GM03348 (cell line): ENCODE data around the gene SERPINA3.
"Not testable (repeated sequence)": the region's sequence is repeated elsewhere in the genome, so short reads cannot be mapped to it uniquely, and the experiment has no call there.

Source experiments
- DNase-seq: peaks from one replicate; pipeline ENCODE4 v3.0.0; 2012; ENCODE audit warnings: low spot score

The SERPINA3 gene

DNA sequence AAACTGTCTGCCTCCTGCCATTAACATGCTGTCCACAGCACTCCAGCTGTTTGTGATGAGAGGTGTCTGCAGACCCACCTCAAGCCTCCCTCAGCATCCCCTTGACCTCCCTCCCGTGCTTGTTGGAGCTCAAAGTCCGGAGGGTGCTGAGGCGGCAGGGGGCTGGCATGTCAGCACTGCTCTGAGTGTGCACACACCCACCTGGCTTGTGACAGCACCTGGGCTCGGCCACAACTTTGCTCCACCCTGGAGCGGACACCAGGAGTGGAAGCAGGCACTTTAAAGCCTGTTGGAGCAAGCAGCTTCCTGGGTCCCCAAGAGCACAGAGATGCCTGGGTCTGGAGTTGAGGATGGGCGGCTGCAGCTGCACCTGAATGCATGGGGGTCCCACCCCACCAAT is 20.9 kb downstream of the SERPINA3 start:
- no peak for DNase-seq

DNA sequence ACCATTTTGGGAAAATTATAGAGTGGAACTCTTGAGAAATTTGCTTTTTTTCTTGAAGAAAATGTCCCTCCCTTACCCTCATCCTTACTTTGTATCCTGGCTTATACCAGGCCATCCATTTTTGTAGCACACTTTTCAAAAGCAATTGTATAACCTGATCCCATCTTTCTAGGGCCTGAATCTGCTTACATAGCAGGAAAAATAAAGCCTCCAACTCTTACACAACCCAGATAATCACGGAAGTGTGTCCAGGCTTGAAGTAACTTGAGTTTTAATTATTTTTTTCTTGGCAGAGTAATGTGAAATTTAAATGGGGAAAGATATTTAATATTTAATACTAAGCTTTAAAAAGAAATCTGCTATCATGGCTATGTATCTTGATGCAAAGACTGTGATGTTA is 23.0 kb downstream of the SERPINA3 start:
- DNase-seq, result no peak

DNA sequence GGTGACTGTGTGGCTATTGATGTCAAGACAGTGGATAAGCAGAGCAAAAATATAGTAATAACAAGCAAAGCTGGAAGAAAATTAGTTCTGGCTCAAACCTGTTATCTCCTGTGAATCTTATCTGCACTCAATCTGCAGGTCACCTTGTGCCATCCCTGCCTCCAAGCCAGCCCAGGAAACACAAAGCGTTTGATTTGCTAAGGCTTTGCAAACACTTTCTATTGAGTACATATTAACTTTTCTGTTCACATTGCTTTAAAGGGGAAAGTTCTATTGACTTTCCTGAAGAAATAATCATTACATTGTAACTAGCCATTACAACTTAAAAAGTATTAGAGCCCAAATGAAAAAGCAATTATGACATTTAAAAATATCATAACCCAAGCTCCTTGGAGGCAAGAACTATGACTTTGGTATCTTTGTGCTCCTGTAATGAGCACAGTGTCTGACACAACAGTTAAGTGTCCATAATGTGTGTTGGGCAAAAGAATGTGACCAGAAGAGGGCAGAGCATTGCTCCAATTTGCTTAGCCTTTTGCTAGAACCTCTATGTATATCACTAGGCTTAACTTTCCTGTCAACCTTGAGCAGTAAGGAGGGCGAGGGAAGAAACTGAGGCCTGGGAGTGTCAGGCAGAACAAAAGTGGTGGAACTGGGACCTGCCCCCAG is 24.7 kb downstream of the SERPINA3 start:
- DNase-seq, result no peak

DNA sequence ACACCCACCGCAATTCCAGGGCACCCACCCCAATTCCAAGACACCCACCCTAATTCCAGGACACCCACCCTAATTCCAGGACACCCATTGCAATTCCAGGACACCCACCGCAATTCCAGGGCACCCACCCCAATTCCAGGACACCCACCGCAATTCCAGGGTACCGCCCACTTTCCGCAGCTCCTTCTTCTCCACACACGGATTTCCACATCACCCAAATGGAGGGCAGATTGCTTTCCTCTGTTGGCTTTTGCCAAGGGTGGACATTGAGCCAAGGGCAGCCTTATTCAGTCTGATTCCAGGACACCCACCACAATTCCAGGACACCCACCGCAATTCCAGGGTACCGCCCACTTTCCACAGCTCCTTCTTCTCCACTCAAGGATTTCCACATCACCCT is 25.6 kb downstream of the SERPINA3 start:
- DNase-seq, result not testable (repeated sequence)

DNA sequence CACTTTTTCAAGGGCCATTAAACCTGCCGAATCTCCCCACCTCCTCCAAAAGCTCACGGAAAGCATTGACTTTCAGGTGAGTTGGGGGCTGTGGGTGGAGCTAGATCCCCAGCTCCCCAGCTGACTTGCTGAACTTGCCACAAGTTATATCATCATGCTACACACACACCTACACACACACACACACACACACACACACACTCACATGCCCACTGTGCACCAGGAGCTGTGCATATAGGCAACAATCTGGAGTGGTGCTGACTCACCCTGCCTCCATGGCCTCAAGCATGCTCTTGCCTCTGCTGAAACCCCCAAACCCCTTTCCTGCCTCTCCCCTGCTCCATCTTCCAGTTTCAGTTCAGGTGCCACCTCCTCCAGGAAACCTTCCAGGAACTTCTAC is 26.1 kb downstream of the SERPINA3 start:
- DNase-seq, result no peak

DNA sequence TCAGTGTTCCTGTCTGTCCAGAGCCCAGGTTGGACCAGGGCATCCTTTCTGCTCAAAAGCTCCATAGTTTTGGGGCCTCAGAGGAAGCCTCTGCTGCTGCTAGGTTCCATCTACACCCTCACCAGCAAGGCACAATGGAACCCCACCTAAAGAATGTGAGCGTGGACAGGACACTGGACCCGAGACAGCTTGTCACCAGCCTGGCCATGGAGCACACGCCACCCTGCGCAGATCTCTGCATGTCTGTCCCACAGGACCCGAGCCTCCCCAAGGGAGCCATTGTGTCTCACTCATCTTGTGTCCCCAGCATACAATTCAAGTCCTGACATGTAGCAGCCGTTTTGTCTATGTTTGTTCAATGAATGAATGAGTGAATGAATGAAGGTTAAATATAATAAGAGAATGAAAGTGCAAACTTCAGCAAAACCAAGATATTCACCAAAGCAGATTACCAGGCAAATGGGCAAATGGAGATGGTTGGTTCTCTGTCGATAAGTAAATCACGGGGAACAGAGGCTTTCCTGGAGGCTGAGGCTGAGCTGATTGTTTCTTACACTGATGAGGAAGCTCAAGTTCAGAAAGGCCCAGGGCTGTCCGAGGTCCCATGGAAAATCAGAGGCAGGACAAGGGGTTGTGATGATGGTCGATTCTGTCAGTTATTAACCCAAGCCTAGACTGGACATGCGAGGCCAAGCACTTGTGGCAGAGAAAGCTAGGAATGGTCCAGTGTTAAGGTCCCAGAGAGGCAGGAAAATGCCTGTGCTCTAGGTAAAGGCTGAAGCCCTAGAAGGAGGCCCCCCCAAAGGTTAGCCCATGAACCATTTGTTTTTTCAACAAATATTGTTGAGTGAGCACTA is 27.0 kb downstream of the SERPINA3 start:
- DNase-seq, result no peak

DNA sequence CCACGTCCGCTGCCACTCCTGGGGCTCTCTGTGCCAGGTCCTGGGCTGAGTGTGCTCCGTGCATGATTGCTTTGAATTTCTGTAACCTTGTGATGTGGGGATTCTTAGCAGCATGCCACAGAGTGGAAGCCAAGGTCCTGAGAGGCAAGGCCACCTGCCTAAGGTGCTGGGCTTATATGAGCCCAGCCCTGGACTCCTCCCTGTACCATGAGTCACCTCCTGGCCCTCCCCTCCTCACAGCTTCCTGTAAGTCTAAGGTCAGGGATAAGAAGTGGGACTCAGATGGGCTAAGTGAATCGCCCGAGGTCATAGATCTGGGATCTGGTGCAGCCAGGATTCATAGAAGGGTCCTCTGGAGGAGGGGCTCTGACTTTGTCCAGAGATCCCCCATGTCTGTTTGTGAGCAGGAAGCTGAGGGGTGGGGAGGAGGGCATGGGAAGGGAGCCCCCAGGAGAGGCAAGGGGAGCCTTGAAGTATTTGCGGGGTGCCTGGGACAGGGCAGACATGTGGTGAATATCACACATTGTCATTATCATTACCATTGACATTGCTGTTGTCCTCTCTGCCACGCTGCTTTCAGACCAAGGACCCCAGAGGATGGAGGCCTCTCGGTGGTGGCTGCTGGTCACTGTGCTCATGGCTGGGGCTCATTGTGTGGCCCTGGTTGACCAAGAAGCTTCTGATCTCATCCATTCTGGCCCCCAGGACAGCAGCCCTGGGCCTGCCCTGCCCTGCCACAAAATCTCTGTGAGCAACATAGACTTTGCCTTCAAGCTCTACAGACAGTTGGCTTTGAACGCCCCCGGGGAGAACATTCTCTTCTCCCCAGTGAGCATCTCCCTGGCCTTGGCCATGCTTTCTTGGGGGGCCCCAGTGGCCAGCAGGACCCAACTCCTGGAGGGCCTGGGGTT is 28.8 kb downstream of the SERPINA3 start:
- DNase-seq, result no peak

DNA sequence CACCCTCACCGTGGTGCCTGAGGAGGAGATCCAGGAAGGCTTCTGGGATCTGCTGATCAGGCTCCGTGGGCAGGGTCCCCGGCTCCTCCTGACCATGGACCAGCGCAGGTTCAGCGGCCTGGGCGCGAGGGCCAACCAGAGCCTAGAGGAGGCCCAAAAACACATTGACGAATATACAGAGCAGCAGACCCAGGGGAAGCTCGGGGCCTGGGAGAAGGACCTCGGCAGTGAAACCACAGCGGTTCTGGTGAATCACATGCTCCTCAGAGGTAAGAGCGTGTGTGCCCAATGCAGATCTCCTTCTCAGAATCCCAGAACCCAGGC is 29.4 kb downstream of the SERPINA3 start:
- DNase-seq, result no peak

DNA sequence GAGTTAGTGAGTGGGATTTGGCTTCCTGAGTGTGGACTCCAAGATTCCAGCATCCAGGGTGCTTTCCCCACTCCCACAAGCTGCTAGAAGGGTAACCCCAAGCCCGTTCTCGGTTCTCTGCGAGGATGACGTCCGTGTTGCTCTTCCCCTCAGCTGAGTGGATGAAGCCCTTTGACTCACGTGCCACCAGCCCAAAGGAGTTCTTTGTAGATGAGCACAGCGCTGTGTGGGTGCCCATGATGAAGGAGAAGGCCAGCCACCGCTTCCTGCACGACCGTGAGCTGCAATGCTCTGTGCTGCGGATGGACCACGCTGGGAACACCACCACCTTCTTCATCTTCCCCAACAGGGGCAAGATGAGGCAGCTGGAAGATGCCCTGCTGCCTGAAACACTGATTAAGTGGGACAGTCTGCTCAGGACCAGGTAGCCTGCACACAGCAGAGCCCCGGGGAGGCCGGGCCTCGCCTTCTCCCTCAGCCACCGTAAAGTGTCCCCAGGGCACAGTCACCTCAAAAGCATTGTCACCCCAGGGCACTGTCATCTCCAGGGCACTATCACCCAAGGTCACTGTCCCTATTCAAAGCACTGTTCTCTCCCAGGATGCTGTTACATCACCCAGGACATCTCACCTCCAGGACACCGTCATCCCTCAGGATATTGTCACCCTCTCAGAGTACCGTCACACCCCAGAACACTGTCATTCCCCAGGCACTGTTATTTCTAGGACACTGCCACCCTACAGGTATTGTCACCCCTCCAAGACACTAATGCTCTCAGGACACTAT is 31.3 kb downstream of the SERPINA3 start:
- no peak for DNase-seq

DNA sequence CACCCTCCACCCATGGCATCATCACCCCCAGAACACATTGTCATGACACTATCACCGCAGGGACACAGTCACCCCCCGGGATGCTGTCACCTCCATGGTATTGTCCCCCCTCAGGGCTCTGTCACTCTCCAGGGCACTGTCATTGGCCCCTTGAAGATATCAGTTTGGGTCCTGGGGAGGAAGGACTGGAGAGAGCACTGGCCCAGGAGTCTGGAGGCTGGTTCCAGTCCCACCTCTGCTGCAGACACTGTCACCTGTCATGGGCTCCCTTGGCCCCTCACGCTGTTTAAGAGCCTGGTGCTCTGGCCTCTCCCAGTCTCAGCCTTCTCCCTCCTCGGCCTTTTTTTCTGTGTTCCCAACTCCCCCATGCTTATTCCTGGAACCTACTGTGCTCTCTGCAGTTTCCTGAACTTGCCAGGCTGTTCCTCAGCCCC is 31.9 kb downstream of the SERPINA3 start:
- DNase-seq, result no peak

DNA sequence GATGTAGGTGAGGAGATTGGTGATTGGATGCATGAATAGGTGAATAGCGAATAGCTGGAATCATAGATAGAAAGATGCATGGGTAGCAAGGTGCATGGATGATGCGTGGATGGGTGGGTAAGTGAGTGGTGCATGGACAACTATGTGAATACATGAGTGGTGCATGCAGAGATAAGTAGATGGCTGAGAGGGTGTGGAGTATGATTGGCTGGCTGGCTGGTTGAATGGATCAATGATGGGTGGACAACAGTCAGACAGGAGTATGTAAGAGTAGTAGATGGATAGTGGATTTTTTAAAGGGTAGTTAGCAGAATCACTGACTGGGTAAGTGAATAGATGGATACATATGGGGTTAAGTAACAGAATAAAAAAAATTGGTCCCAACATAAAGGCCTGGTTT is 33.9 kb downstream of the SERPINA3 start:
- no peak for DNase-seq

DNA sequence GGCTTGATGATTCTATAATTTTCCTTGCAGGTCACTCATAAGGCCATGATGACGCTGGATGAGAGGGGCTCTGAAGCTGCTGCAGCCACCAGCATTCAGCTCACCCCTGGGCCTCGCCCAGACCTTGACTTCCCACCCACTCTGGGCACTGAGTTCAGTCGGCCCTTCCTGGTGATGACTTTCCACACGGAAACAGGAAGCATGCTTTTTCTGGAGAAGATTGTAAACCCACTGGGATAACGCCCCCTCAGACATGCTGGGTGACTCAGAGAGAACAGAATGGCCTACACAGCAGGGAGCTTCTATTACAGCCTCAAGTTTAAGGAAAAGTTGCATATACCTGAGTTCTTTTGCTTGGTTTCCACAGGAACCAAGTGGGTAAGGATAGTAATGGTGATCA is 34.3 kb downstream of the SERPINA3 start:
- no peak for DNase-seq

DNA sequence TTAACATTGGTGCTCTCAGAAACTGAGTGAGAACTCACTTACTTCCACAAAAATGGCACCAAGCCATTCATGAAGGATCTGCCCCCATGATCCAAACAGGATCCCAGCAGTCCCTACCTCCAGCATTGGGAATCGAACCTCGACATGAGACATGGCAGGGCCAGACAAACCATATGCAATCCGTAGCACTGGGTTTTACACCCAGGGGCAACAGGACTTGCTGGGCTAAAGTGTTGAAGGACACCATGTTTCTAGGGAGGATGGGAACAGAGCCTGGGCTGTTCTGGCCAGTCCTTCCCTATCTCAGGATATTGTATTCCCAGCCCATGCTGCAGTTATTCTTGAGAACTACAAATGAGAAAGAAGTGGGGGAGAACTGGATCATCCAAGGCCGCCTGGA is 36.6 kb downstream of the SERPINA3 start:
- DNase-seq, result no peak

DNA sequence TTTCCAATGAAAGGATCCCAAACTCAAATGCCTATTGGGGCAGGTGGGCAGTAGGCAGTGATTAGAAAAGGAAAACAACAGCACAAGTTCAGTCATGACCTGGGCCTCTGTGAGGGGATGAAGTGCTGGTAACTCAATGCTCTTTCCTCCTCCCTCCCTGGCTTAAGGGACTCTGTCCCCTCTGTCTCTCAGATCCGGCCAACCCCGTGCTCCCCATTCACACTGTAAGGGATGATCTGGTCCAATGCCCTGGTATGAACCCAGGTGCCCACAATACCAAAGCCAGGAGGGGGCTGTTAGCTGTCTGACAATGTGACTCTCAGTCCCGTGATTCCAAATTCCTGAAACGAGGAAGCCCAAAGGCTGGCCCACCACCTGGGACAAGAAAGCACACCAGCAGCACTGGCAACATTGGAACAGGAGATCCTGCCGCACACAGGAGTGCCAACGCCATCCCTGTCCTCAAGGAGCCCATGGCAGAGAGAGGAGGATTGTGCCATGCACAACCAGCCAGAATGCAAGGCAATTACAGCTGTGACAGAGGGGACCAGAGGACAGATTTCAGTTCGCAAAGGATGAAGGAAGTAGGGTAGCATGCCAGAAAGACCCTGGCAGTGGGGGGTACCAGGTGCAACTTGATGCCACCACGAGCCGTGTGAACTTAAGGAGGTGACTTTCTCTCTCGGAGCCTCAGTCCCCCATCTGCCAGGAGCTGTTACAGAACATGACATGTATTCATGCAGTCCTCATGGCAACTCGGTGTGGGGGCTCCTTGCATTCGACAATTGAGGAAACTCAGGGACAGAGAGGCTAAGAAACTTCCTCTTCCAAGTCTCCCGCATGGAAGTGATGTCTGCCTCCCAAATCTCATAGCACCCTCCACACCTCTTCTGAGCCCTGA is 37.6 kb downstream of the SERPINA3 start:
- no peak for DNase-seq

DNA sequence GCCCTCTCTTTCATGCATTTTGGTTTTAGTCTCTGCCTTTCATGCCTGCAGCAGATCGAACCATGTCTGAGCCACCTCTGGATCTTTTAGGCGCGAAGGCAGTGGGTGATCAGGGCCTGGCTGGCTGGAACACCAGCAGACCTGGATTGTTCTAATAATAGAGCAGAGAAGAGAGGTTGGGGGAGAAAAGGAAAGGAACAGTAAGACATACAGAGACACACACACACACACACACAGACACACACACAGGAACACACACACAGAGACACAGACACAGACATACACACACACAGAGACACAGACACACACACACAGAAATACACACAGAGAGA is 38.2 kb downstream of the SERPINA3 start:
- no peak for DNase-seq

DNA sequence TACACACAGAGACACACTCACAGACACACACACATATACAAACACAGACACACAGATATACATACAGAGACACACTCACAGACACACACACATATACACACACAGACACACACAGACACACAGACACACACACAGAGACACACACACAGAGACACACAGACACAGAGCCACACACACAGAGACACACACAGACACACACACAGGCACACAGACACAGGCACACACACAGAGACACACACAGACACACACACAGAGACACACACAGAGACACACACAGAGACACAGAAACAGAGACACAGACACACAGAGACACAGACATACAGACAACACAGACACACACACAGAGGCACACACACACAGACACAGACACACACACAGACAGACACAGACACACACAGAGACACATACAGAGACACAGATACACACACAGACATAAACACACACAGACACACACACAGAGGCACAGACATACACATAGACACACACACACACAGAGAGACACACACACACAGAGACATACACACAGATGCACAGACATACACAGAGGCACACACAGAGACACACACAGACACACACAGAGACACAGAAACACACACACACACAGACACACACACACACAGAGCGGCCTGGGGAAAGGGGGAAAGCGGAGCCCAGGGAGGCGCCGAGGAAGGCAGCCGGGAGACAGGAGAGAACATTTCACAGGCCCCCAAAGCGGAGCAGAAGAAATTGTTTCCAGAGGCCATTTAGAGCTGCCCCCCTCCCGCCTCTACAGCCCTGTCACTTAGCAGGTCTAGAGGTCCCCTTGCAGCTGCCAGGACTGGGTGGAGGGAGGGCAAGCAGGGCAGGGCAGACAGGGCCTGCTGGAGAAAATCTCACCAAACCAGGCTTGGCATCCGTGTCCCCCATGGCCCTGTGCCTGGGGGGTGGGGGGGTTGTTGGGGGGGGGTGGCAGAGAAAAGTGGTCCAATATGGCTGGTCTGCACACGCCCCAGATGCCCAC is 38.9 kb downstream of the SERPINA3 start:
- no peak for DNase-seq

DNA sequence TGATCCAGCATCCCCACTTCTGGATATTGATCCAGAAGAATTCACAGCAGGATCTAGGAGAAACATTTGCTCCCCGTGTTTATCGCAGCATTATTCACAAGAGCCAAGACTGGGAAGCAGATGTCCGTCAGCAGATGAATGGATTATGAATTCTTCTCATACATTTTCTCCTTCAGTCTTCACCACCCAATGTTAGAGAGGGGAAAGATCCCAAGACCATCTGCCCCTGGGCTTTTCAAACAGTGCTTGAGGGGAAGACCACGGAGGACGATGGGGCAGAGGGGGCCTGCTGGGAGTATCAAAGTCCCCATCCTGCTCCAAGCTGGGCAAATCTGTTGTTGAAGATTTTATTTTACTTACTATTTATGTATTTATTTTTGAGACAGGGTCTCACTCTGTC is 41.1 kb downstream of the SERPINA3 start:
- no peak for DNase-seq

DNA sequence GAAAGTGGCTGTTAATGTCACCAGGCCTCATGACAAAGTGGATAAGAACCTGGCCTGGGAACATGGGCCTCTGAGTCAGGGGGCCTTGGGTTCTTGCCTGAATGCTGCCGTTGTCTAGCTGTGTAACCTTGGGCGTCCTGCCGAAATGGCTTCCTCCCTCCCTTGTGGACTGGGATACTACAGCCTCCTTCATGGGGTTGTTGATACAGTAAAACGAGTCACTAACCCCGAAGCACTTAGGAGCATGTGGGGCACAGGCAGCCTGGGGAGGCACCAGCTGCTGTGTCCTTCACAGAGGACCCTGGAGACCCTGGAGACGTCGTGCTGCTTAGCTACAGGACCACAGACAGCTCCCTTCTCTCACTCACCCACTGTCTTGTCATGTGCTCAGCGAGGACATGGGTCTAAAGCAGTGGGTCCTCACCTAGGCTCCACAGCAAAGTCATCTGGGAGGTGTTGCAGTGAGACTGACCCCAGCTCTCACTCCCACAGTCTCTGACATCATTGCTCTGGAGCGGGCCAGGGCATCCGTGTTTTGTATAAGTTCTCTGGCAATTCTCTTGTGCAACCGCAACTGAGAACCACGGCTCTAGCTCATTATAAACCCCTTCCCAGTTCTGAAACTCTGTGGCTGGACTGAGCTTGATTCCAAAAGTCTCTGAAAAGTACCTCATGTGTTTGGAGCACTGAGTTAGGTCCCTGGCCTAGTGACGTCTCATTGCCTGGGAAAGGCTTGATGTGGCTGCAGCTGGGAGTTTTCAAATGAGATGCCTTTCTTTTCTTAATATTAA is 42.1 kb downstream of the SERPINA3 start:
- DNase-seq, result no peak

DNA sequence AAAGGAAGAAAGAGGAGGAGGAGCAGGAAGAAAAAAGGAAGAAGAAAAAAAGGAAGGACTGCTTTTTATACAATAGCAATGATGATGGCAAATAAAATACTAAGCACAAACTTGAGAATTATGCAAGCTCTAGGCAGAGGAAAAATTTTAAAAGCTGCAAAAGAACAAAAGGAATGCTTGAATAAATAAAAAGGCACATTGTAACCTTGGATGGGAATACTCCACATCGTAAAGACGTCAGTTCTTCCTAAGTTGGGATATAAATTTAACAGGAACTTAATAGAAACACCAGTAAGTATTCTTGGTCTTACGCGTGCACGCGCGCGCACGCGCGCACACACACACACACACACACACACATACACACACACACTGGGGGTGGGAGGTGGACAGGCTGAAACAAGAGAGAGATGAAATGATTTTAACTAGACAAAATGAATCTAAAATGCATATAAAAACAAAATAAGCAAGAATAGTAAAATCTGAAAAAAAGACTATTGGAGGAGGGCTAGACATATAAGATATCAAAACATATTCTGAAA is 43.0 kb downstream of the SERPINA3 start:
- DNase-seq, result no peak
